Prostate gland (tissue), 2 donors: ENCODE results near the gene RPN2. TPM values are rescaled to one million over a fixed set of nuclear protein-coding genes. Genes with fewer than 3 reads are reported as not detected.

ENCODE experiments used
- DNase-seq: peaks from one replicate; pipeline ENCODE4 v3.0.0-alpha.2; 2019; ENCODE audit warnings: low spot score
- H3K27ac ChIP-seq, 2 donors: fragments of 200-600 bp; sonication (generic); 2 replicates each; pipeline ENCODE4 v1.5.1; 2017 to 2019
- H3K27me3 ChIP-seq: fragments of 200-600 bp; sonication (generic); replicated peaks from 2 replicates; pipeline ENCODE4 v1.5.1; 2019; ENCODE audit not compliant: insufficient read depth
- H3K36me3 ChIP-seq, 2 donors: fragments of 200-600 bp; sonication (generic); 1 replicate in 1 of 2; 2 replicates in 1 of 2; pipeline versions ENCODE4 v1.5.1 to v1.8.1; 2017 to 2019
- H3K4me1 ChIP-seq: fragments of 200-600 bp; sonication (generic); replicated peaks from 2 replicates; pipeline ENCODE4 v1.5.1; 2019
- H3K4me3 ChIP-seq, 2 donors: fragments of 200-600 bp; sonication (generic); 2 replicates each; pipeline ENCODE4 v1.5.1; 2017 to 2019
- H3K9me3 ChIP-seq: fragments of 200-600 bp; sonication (generic); 2 replicates; pipeline ENCODE4 v1.5.1; 2017
- POLR2A ChIP-seq: fragments of 450-650 bp; IDR thresholded peaks from one replicate; pipeline ENCODE4 v1.6.1; 2016; ENCODE audit warnings: antibody characterized with exemption, mild to moderate bottlenecking
- POLR2AphosphoS5 ChIP-seq: sonication (generic); formaldehyde crosslinking; IDR thresholded peaks from one replicate; pipeline ENCODE4 v1.6.1; 2017; ENCODE audit warnings: antibody characterized with exemption
- whole genome bisulfite sequencing: methylation state at CpG from one replicate; pipeline ENCODE4 v1.1.5; 2018; 5-methylcytosine and 5-hydroxymethylcytosine counted together
- intact Hi-C: fragments of 100-400 bp; cut with DNase I; formaldehyde crosslinking; loops from one replicate; pipeline ENCODE4 v1.14.2; 2022
- total RNA-seq, 2 donors: library from RNA; depleted of rRNA; stranded (reverse); fragments of >200 nt; gene quantifications; one replicate each; pipeline ENCODE4 v1.1.0, GENCODE V29; 2016
- TF ChIP-seq, protein P1 (sequence below), 4 experiments: fragments of 200-600 bp in 2 of 4; fragments of 450-650 bp in 2 of 4; sonication (generic) in 2 of 4; IDR thresholded peaks; 1 replicate in 3 of 4; 2 replicates in 1 of 4; pipeline ENCODE4 v1.5.1; 2016 to 2019; ENCODE audit warnings: antibody characterized with exemption in 4 of 4, mild to moderate bottlenecking in 2 of 4, moderate library complexity in 2 of 4

Gene RPN2
- total RNA-seq, 2 donors from 2014 or later: 246 to 267 TPM

DNA sequence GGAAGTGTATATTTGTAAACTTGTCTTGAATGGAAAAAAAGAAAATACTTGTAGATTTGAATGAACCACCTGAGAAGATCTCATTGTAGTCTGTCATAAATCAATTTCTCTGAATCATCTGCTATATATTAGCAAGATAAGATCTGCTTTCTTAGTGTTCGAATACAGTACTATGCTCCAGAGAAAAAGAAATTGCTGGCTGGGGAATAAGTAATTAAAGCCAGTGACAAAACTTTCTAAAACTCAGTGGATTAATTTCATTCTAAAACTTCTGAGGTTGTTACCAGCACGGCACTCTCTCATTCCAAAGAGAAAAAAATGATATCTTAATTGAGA is 22.7 kb downstream of the RPN2 start:
- Histone ChIP-seq H3K36me3 (peaks cover 0 to 10% of the 10 kb centered on the region in 2 donors), H3K9me3 (no peaks in the 10 kb centered on the region), H3K27me3 (no peaks in the 10 kb centered on the region), H3K27ac (no peak overlapping the region), H3K4me3 (no peak overlapping the region), H3K4me1 (no peaks in the 10 kb centered on the region)
- WGBS: 68% methylated on average over 2 of the region's 2 CpGs
- intact Hi-C loops: no loop called here
- TF ChIP-seq POLR2AphosphoS5: no peak
- TF ChIP-seq POLR2A: no peak
- TF ChIP-seq, protein P1, sequence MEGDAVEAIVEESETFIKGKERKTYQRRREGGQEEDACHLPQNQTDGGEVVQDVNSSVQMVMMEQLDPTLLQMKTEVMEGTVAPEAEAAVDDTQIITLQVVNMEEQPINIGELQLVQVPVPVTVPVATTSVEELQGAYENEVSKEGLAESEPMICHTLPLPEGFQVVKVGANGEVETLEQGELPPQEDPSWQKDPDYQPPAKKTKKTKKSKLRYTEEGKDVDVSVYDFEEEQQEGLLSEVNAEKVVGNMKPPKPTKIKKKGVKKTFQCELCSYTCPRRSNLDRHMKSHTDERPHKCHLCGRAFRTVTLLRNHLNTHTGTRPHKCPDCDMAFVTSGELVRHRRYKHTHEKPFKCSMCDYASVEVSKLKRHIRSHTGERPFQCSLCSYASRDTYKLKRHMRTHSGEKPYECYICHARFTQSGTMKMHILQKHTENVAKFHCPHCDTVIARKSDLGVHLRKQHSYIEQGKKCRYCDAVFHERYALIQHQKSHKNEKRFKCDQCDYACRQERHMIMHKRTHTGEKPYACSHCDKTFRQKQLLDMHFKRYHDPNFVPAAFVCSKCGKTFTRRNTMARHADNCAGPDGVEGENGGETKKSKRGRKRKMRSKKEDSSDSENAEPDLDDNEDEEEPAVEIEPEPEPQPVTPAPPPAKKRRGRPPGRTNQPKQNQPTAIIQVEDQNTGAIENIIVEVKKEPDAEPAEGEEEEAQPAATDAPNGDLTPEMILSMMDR (IDR thresholded peaks at IDR 0.05): no peak
- DNase-seq: no peak

- Histone ChIP-seq H3K36me3 (peaks cover 0 to 10% of the 10 kb centered on the region in 2 donors), H3K4me3 (no peak overlapping the region), H3K27me3 (no peaks in the 10 kb centered on the region), H3K27ac (no peak overlapping the region), H3K4me1 (no peaks in the 10 kb centered on the region), H3K9me3 (no peaks in the 10 kb centered on the region)
- 75% methylated on average over 6 of the region's 6 CpGs for WGBS
- no peak for TF ChIP-seq POLR2A
- TF ChIP-seq, protein P1 (IDR thresholded peaks at IDR 0.05): peak; percentile 38 to 67 (median 49)
- intact Hi-C loops: no loop called here
- peak; percentile 11 for DNase-seq
Measured at GRCh38 chr20:37202267-37202943, 23.3 kb downstream of the RPN2 start.

- 79% methylated on average over 3 of the region's 3 CpGs for WGBS
- TF ChIP-seq POLR2A (no peak), POLR2AphosphoS5 (no peak)
- TF ChIP-seq, protein P1 (IDR thresholded peaks at IDR 0.05): no peak
- no peak overlapping the region for H3K4me3 ChIP-seq
- H3K9me3 ChIP-seq: no peaks in the 10 kb centered on the region
- peaks cover 3 to 10% of the 10 kb centered on the region in 2 donors for H3K36me3 ChIP-seq
- no peaks in the 10 kb centered on the region for H3K27me3 ChIP-seq
- H3K27ac ChIP-seq: no peak overlapping the region
- no peak for DNase-seq
- no peaks in the 10 kb centered on the region for H3K4me1 ChIP-seq
- intact Hi-C loops: no loop called here
Measured at GRCh38 chr20:37204056-37204455, 24.9 kb downstream of the RPN2 start.

GRCh38 chr20:37205130-37205529 is 26.0 kb downstream of the RPN2 start:
- H3K4me3 ChIP-seq: no peak overlapping the region
- H3K27me3 ChIP-seq: no peaks in the 10 kb centered on the region
- 81% methylated on average over 6 of the region's 6 CpGs for WGBS
- no peak overlapping the region for H3K27ac ChIP-seq
- peaks cover 3 to 10% of the 10 kb centered on the region in 2 donors for H3K36me3 ChIP-seq
- no peaks in the 10 kb centered on the region for H3K4me1 ChIP-seq
- TF ChIP-seq, protein P1 (IDR thresholded peaks at IDR 0.05): no peak
- DNase-seq: no peak
- intact Hi-C loops: no loop called here
- no peaks in the 10 kb centered on the region for H3K9me3 ChIP-seq

GRCh38 chr20:37205794-37206193 is 26.7 kb downstream of the RPN2 start:
- no peak for DNase-seq
- intact Hi-C loops: no loop called here
- no peaks in the 10 kb centered on the region for H3K9me3 ChIP-seq
- H3K4me3 ChIP-seq: no peak overlapping the region
- H3K36me3 ChIP-seq: peaks cover 3 to 10% of the 10 kb centered on the region in 2 donors
- no peaks in the 10 kb centered on the region for H3K27me3 ChIP-seq
- TF ChIP-seq POLR2AphosphoS5: no peak
- TF ChIP-seq, protein P1 (IDR thresholded peaks at IDR 0.05): no peak
- no peak for TF ChIP-seq POLR2A
- 62% methylated on average over 2 of the region's 2 CpGs for WGBS
- no peak overlapping the region for H3K27ac ChIP-seq
- no peaks in the 10 kb centered on the region for H3K4me1 ChIP-seq
